GM23338 (cell line): ENCODE results near the gene SVOPL. TPM values are rescaled to one million over a fixed set of nuclear protein-coding genes. Genes with fewer than 3 reads are reported as not detected.

Experiments used
- ATAC-seq: fragments of 200-7000 bp; cut with Tn5 transposase; 3 replicates; pipeline ENCODE4 v1.9.1; 2020
- DNase-seq: peaks from one replicate; pipeline ENCODE4 v3.0.0-alpha.2; 2015; ENCODE audit warnings: low spot score
- H2AFZ ChIP-seq: fragments of 200-600 bp; sonication (generic); 2 replicates; pipeline ENCODE4 v1.8.0; 2016; ENCODE audit warnings: antibody characterized with exemption, mild to moderate bottlenecking, moderate library complexity
- H3F3A ChIP-seq: fragments of 200-600 bp; sonication (generic); replicated peaks from 2 replicates; pipeline ENCODE4 v1.8.0; 2017; ENCODE audit warnings: antibody characterized with exemption, mixed run types, low read depth
- H3K27ac ChIP-seq: fragments of 200-600 bp; sonication (generic); 2 replicates; pipeline ENCODE4 v1.6.1; 2016; ENCODE audit warnings: low read depth
- H3K27me3 ChIP-seq: fragments of 200-600 bp; sonication (generic); 2 replicates; pipeline ENCODE4 v1.8.0; 2016; ENCODE audit warnings: mild to moderate bottlenecking, mixed run types, moderate library complexity; ENCODE audit not compliant: insufficient read depth
- H3K36me3 ChIP-seq: fragments of 200-600 bp; sonication (generic); 2 replicates; pipeline ENCODE4 v1.8.0; 2016; ENCODE audit warnings: mild to moderate bottlenecking; ENCODE audit not compliant: insufficient read depth
- H3K4me1 ChIP-seq: fragments of 200-600 bp; sonication (generic); 2 replicates; pipeline ENCODE4 v1.8.0; 2016; ENCODE audit warnings: mild to moderate bottlenecking, moderate library complexity; ENCODE audit not compliant: insufficient read depth
- H3K4me2 ChIP-seq: fragments of 200-600 bp; sonication (generic); 2 replicates; pipeline ENCODE4 v1.7.1; 2017; ENCODE audit warnings: mixed run types
- H3K4me3 ChIP-seq: fragments of 200-600 bp; sonication (generic); 2 replicates; pipeline ENCODE4 v1.6.1; 2016; ENCODE audit warnings: mixed run types
- H3K79me2 ChIP-seq: fragments of 200-600 bp; sonication (generic); replicated peaks from 2 replicates; pipeline ENCODE4 v1.8.0; 2017; ENCODE audit warnings: mild to moderate bottlenecking; ENCODE audit not compliant: insufficient read depth
- H3K9me2 ChIP-seq: fragments of 200-600 bp; sonication (generic); 2 replicates; pipeline ENCODE4 v1.8.0; 2017; ENCODE audit not compliant: insufficient read depth
- H4K20me1 ChIP-seq: fragments of 200-600 bp; sonication (generic); replicated peaks from 2 replicates; pipeline ENCODE4 v1.8.0; 2017; ENCODE audit warnings: mild to moderate bottlenecking; ENCODE audit not compliant: insufficient read depth
- H3K27ac Mint-ChIP-seq: 2 replicates; pipeline ENCODE4 v1.8.0; 2020; ENCODE audit warnings: inconsistent platforms, mild to moderate bottlenecking, moderate library complexity, mixed read lengths
- H3K27me3 Mint-ChIP-seq: 3 replicates; pipeline ENCODE4 v1.8.0; 2022; ENCODE audit warnings: low read depth, mild to moderate bottlenecking, moderate library complexity, mixed read lengths, inconsistent platforms; ENCODE audit not compliant: insufficient read depth, poor library complexity
- H3K36me3 Mint-ChIP-seq: 3 replicates; pipeline ENCODE4 v1.8.0; 2021; ENCODE audit warnings: low read depth, mild to moderate bottlenecking, inconsistent platforms, moderate library complexity, mixed read lengths
- H3K4me1 Mint-ChIP-seq: 3 replicates; pipeline ENCODE4 v1.8.0; 2020; ENCODE audit warnings: mild to moderate bottlenecking, inconsistent platforms, mixed read lengths
- H3K4me3 Mint-ChIP-seq: 3 replicates; pipeline ENCODE4 v1.8.0; 2021; ENCODE audit warnings: moderate library complexity, mild to moderate bottlenecking, inconsistent platforms, mixed read lengths
- H3K9me3 Mint-ChIP-seq: 3 replicates; pipeline ENCODE4 v1.8.0; 2020; ENCODE audit warnings: moderate library complexity, mild to moderate bottlenecking, inconsistent platforms, mixed read lengths
- CREB1 ChIP-seq: fragments of 250-450 bp; sonication (Bioruptor Pico); IDR thresholded peaks from 2 replicates; pipeline ENCODE4 v1.5.0; 2020; ENCODE audit warnings: low read depth, mild to moderate bottlenecking, moderate library complexity
- CTCF ChIP-seq, 2 experiments: fragments of 200-600 bp in 1 of 2; sonication (generic) in 1 of 2; conservative IDR thresholded peaks; 2 replicates each; pipeline versions ENCODE4 v1.5.1 to v1.6.1; 2016 to 2017; ENCODE audit warnings: antibody characterized with exemption in 2 of 2, low read depth in 2 of 2, mild to moderate bottlenecking in 2 of 2, moderate library complexity in 1 of 2
- ETS1 ChIP-seq: IDR thresholded peaks from 2 replicates; pipeline ENCODE4 v1.6.1; 2016; ENCODE audit warnings: antibody characterized with exemption
- EZH2 ChIP-seq: fragments of 200-600 bp; sonication (generic); IDR thresholded peaks from one replicate; pipeline ENCODE4 v1.8.0; 2017; ENCODE audit warnings: antibody characterized with exemption, mild to moderate bottlenecking, low read depth; ENCODE audit not compliant: unreplicated experiment
- EZH2phosphoT487 ChIP-seq: fragments of 200-600 bp; sonication (generic); IDR thresholded peaks from one replicate; pipeline ENCODE4 v1.8.1; 2018; ENCODE audit warnings: antibody characterized with exemption; ENCODE audit not compliant: unreplicated experiment
- JUNB ChIP-seq: IDR thresholded peaks from one replicate; pipeline ENCODE4 v1.6.1; 2016; ENCODE audit warnings: antibody characterized with exemption; ENCODE audit not compliant: unreplicated experiment
- NANOG ChIP-seq: IDR thresholded peaks from 2 replicates; pipeline ENCODE4 v1.6.1; 2016; ENCODE audit warnings: antibody characterized with exemption, borderline replicate concordance
- POLR2AphosphoS5 ChIP-seq: IDR thresholded peaks from 2 replicates; pipeline ENCODE4 v1.6.1; 2016; ENCODE audit warnings: antibody characterized with exemption, low read depth
- REST ChIP-seq: IDR thresholded peaks from one replicate; pipeline ENCODE4 v1.6.1; 2018; ENCODE audit warnings: antibody characterized with exemption; ENCODE audit not compliant: unreplicated experiment
- STAT1 ChIP-seq: IDR thresholded peaks from one replicate; pipeline ENCODE4 v1.6.1; 2016; ENCODE audit warnings: antibody characterized with exemption; ENCODE audit not compliant: unreplicated experiment
- ZNF114 ChIP-seq: fragments of 250-450 bp; sonication (Bioruptor Pico); IDR thresholded peaks from 2 replicates; pipeline ENCODE4 v1.5.0; 2020; ENCODE audit warnings: mild to moderate bottlenecking, moderate library complexity
- ZNF331 ChIP-seq: fragments of 250-450 bp; sonication (Bioruptor Pico); IDR thresholded peaks from 2 replicates; pipeline ENCODE4 v1.5.0; 2020; ENCODE audit warnings: low read depth, mild to moderate bottlenecking, moderate library complexity
- polyA plus RNA-seq: library from polyadenylated mRNA; unstranded; fragments of >200 nt; fragmentation: Nextera tagmentation; extraction: Ambion mirVana; gene quantifications from 2 replicates; pipeline ENCODE4 v1.2.1, GENCODE V29; 2016
- total RNA-seq: library from RNA; depleted of rRNA; stranded (reverse); fragments of >200 nt; shearing (Covaris generic); gene quantifications from 2 replicates; pipeline ENCODE4 v1.2.3, GENCODE V29; 2014

The SVOPL gene
- total and polyA plus RNA-seq, 2 experiments from 2014 or later: 1.4 to 2.1 TPM

- no peak for TF ChIP-seq CTCF (conservative IDR thresholded peaks at IDR 0.05; ENCODE audit: low read depth in 2 of 2)
- TF ChIP-seq CREB1 (CRISPR knock-in tag): no peak
- no peak for TF ChIP-seq NANOG
- TF ChIP-seq POLR2AphosphoS5: no peak
- TF ChIP-seq ZNF114 (CRISPR knock-in tag): no peak
- TF ChIP-seq ZNF331: no peak
- TF ChIP-seq EZH2: no peak
- no peak for TF ChIP-seq JUNB
- TF ChIP-seq STAT1: no peak
- no peak for TF ChIP-seq REST
- TF ChIP-seq EZH2phosphoT487: no peak
These were observed 16.8 kb downstream of the SVOPL start (continued) for GRCh38 chr7:138684340-138684739.

- Histone ChIP-seq H3K36me3 (no peaks in the 10 kb centered on the region), H3F3A (no peaks in the 10 kb centered on the region), H3K9me2 (no peaks in the 10 kb centered on the region), H4K20me1 (no peaks in the 10 kb centered on the region), H3K4me1 (peaks cover 14% of the 10 kb centered on the region; the same call in 1 of the 2 replicates), H3K4me2 (no peak overlapping the region), H3K27ac (no peak overlapping the region), H3K4me3 (no peak overlapping the region), H3K27me3 (no peaks in the 10 kb centered on the region), H3K79me2 (no peaks in the 10 kb centered on the region), H2AFZ (peak overlapping the region; percentile 47; the same call in 1 of the 2 replicates)
- H3K4me1 Mint-ChIP-seq: no peaks in the 10 kb centered on the region
- H3K9me3 Mint-ChIP-seq: no peaks in the 10 kb centered on the region
- no peak overlapping the region for H3K4me3 Mint-ChIP-seq
- H3K27me3 Mint-ChIP-seq: peaks cover 7% of the 10 kb centered on the region
- DNase-seq (no peak), ATAC-seq (no peak)
- H3K36me3 Mint-ChIP-seq: no peaks in the 10 kb centered on the region
- H3K27ac Mint-ChIP-seq: no peak overlapping the region
- TF ChIP-seq REST (no peak), ETS1 (no peak), EZH2 (no peak)
These were observed 21.4 kb downstream of the SVOPL start for GRCh38 chr7:138679793-138680192.
